GM19035 (cell line): ENCODE results near the gene SNRNP200.

Experiments
- ATAC-seq: cut with Tn5 transposase; IDR thresholded peaks from one replicate; pipeline ENCODE4 v1.9.1; 2021; ENCODE audit not compliant: unreplicated experiment

The SNRNP200 gene

GRCh38 chr2:96251721-96252292, 53.5 kb downstream of the SNRNP200 start:
- no peak for ATAC-seq

DNA sequence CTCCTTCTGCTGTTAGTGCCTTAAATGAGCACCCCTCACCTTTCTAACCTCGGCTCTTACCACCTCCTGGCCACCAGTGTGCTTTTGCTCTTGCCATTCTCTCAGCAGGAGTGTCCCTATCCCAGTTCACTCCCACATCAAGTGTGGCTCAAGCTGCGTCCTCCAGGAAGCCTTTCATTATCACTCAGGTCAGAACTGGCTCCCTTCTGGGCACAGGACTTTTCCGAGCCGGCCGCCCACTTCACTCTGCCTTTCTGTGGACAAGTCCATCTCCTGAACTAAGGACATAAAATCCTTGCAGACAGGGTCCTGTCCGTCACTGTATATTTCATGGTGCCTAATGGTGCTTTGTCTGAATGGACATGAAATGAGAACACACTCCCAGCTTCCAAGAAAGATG, 55.2 kb downstream of the SNRNP200 start:
- ATAC-seq: no peak

DNA sequence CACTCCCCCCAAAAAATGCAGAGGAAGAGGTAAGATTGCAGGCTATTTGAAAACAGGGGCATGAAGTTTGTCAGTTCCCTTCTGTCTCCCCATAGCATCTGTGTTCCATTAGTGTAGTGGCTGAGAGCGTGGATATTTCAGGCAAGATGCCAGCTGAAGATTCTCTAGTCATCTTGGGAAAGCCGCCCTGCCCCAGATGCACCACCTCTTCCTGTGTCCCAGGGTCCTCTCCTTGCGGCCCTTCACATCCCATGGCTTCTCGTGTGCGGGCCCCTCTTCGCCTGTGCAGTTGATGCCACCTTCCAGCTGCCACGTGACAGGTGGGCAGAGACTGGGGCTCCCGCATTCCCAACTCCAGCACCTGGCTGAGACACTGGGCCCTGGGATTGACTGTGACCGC, 55.7 kb downstream of the SNRNP200 start:
- no peak for ATAC-seq

DNA sequence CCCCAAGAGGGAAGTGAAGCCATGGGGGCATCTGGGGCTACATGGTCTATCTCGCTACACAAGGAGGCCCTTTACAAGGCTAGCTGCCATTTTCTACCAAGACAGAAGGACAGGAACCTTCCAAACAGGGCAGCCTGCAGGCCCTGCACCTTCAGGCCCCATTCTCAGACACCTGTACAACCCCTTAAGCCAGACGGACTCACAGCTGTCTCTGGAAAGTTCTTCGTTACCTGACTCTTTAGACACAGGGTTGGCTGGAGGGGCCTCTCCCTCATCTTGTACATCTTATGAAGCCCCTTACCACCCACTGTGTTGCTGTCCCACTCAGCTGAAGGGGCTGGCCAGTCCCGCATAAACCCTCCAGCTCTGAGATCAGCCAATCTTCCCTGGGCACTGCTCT, 56.7 kb downstream of the SNRNP200 start:
- ATAC-seq: no peak

DNA sequence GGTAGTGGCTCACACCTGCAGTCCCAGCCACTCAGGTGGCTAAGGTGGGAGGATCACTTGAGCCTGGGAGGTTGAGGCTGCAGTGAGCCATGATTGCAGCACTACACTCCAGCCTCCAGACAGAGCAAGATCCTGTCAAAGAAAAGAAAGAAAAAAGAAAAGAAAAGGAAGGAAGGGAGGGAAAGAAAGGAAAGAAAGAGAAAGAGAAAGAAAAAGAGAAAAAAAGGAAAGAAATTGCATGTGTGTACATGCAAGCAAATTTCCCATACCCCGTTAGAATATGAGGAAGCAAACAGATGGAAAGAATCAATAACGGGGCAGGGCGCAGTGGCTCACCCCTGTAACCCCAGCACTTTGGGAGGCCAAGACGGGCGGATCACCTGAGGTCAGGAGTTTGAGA, 57.5 kb downstream of the SNRNP200 start:
- ATAC-seq: no peak

DNA sequence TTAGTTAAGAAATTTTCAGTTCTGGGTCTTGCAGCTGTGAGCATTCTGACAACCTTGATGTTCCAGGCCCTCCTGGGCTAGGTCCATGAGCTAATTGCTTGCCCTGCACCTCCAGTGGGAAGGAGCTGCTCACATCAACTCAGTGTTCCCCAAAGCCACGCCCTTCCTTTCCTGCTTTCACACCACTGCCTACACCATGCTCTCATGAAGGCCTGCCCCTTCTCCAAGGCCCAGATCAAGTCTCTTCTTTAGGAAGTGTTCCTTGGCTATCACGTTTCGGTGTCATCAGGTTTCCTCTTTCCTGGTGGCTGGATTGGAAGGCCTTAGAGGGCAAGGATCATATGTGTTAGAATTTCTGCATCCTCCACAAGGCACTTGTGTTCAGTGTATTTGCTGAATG, 58.3 kb downstream of the SNRNP200 start:
- no peak for ATAC-seq

DNA sequence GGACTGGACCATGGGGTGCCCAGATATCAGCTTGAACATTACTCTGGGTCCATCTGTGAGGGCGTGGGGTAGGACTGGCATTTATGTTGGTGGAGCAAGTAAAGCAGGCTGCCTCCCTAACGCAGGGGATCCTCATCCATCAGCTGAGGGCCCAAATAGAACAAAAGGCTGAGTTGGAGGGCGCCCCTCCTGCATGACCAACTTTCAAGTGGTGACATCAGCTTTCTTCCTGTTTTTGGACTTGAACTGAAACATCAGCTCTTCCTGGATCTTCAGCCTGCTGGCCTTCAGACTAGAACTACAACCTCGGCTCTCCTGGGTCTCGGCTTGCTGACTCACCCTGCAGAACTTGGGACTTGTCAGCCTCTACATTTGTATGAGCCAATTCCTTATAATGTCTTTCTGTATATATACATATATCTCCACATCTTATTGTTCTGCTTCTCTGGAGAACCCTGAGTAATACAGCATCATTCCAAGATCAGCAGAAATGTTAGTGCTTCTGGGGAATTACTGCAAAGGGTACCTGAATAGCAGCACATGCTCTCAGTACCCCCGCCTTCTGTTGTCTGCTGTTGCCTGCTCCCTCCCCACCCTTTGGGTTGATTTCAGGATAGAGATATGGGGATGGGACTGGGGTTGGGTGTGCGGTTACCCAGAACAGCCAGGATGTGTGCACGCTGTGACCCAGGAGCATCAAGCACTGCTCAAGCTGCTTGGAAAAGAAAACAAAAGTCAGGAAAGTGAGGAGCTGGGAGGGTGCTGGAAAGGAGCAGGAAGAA, 59.5 kb downstream of the SNRNP200 start:
- no peak for ATAC-seq

GRCh38 chr2:96243843-96244242, 61.5 kb downstream of the SNRNP200 start:
- no peak for ATAC-seq

DNA sequence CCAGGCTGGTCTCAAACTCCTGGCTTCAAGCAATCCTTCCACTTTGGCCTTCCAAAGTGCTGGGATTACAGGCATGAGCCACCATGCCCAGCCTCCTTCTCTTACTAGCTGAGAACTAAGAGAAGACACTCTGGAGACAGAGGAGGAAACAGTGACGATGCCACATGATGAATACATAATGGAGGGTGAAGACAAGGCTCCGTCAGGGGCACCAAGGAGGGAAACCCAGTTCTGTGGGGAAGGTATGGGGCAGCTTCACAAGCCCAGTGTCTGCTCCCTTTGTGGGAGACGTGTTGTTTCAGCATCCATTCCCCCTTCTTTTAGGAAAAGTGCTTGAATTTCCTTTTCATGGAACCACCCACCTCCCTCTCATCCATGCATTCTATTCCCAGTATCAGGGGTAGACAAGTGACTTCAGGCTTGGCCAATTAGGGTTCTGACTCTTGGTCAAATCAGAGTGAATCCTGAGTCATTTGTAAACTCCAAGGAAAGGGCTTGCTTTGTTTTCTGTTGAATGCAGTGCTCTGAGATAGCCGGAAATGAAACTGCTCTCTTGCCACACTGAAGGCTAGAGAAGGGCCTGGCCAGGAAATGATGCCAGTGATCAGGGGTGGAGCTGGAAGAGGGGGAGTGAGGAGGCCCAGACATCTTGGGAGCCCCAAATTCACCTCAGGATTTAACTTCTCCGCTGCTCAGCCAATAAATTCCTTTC, 63.3 kb downstream of the SNRNP200 start:
- ATAC-seq: peak; percentile 88

- ATAC-seq: no peak
Measured at GRCh38 chr2:96241227-96241626, 64.1 kb downstream of the SNRNP200 start.

- ATAC-seq: no peak
Measured at GRCh38 chr2:96240341-96241038, 64.9 kb downstream of the SNRNP200 start.

GRCh38 chr2:96239745-96240264, 65.5 kb downstream of the SNRNP200 start:
- no peak for ATAC-seq

GRCh38 chr2:96239091-96239490, 66.3 kb downstream of the SNRNP200 start:
- no peak for ATAC-seq

- ATAC-seq: no peak
Measured at GRCh38 chr2:96238266-96238665, 67.1 kb downstream of the SNRNP200 start.

- ATAC-seq: no peak
Measured at GRCh38 chr2:96236882-96237281, 68.5 kb downstream of the SNRNP200 start.

- ATAC-seq: peak; percentile 95
Measured at GRCh38 chr2:96233880-96234316, 71.4 kb downstream of the SNRNP200 start.

GRCh38 chr2:96233436-96233835, 71.9 kb downstream of the SNRNP200 start:
- no peak for ATAC-seq

- no peak for ATAC-seq
Measured at GRCh38 chr2:96231316-96231715, 74.0 kb downstream of the SNRNP200 start.

- peak; percentile 81 for ATAC-seq
Measured at GRCh38 chr2:96225016-96225533, 80.3 kb downstream of the SNRNP200 start.
